Measurements from ENCODE around the gene OR10AD1. TPM values are rescaled to one million over a fixed set of nuclear protein-coding genes. Genes with fewer than 3 reads are reported as not detected.
"Not testable (repeated sequence)": the region's sequence is repeated elsewhere in the genome, so short reads cannot be mapped to it uniquely, and the experiment has no call there.

OR10AD1 gene
- total and polyA plus RNA-seq, 2 donors (not counting 1 experiment from before 2014, with no cell fraction given): not detected

- Histone ChIP-seq H4K20me1 (ENCODE audit: control insufficient read depth, extremely low read depth, insufficient read depth, low read length) (no peaks in the 10 kb centered on the region), H3K4me1 (ENCODE audit: control insufficient read depth, extremely low read depth, insufficient read depth, low read length) (peaks cover 2% of the 10 kb centered on the region), H3K4me2 (ENCODE audit: extremely low read depth, insufficient read depth, low read length) (peak overlapping the region; percentile 98), H3K79me2 (ENCODE audit: control insufficient read depth, insufficient read depth, low read length) (peaks cover 11% of the 10 kb centered on the region), H3K27ac (ENCODE audit: insufficient read depth, low read length) (peak overlapping the region; percentile 32), H3K9ac (ENCODE audit: insufficient read depth, low read length) (peak overlapping the region; percentile 52), H3K36me3 (ENCODE audit: control insufficient read depth, insufficient read depth, low read length) (no peaks in the 10 kb centered on the region), H2AFZ (ENCODE audit: low read length) (peak overlapping the region; percentile 42), H3K9me3 (ENCODE audit: control insufficient read depth, insufficient read depth, low read depth, low read length) (no peaks in the 10 kb centered on the region), H3K27me3 (ENCODE audit: control insufficient read depth, insufficient read depth, low read length) (no peaks in the 10 kb centered on the region), H3K4me3 (replicated peaks in 1 of 4; ENCODE audit: control extremely low read depth in 1 of 4, insufficient read depth in 1 of 4, low read depth in 3 of 4, low read length in 4 of 4) (peak overlapping the region; percentile 58 to 100 (median 84))
- no peak for DNase-seq (ENCODE audit: low read depth in 2 of 2)
- no peak for TF ChIP-seq EZH2 (IDR thresholded peaks at IDR 0.05; ENCODE audit: low read length, missing control alignments)
- TF ChIP-seq, protein P1, sequence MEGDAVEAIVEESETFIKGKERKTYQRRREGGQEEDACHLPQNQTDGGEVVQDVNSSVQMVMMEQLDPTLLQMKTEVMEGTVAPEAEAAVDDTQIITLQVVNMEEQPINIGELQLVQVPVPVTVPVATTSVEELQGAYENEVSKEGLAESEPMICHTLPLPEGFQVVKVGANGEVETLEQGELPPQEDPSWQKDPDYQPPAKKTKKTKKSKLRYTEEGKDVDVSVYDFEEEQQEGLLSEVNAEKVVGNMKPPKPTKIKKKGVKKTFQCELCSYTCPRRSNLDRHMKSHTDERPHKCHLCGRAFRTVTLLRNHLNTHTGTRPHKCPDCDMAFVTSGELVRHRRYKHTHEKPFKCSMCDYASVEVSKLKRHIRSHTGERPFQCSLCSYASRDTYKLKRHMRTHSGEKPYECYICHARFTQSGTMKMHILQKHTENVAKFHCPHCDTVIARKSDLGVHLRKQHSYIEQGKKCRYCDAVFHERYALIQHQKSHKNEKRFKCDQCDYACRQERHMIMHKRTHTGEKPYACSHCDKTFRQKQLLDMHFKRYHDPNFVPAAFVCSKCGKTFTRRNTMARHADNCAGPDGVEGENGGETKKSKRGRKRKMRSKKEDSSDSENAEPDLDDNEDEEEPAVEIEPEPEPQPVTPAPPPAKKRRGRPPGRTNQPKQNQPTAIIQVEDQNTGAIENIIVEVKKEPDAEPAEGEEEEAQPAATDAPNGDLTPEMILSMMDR (conservative IDR thresholded peaks at IDR 0.05 in 1 of 2, IDR thresholded peaks at IDR 0.05 in 1 of 2; ENCODE audit: low read depth in 1 of 2, low read length in 2 of 2): no peak
Observed at GRCh38 chr12:48156652-48157017, 46.5 kb downstream of the OR10AD1 start.

DNA sequence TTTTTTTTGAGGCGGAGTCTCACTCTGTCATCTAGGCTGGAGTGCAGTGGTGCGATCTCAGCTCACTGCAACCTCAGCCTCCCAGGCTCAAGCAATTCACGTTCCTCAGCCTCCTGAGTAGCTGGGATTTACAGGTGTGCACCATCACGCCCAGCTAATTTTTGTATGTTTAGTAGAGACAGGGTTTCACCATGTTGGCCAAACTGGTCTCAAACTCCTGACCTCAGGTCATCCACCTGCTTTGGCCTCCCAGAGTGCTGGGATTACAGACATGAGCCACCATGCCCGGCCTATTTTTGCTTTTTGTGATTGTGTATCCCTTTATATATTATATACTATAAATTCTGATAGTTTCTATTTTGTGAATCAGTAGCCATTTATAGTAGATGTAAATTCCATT lies 47.3 kb downstream of the OR10AD1 start:
- H3K36me3 ChIP-seq (ENCODE audit: control insufficient read depth, insufficient read depth, low read length); H3K4me2 ChIP-seq (ENCODE audit: extremely low read depth, insufficient read depth, low read length): not testable (repeated sequence)

More for the DNA sequence above, 47.3 kb downstream of the OR10AD1 start:
- DNase-seq (ENCODE audit: low read depth in 2 of 2); H3K9me3 ChIP-seq (ENCODE audit: control insufficient read depth, insufficient read depth, low read depth, low read length); H2AFZ ChIP-seq (ENCODE audit: low read length); H4K20me1 ChIP-seq (ENCODE audit: control insufficient read depth, extremely low read depth, insufficient read depth, low read length); H3K27me3 ChIP-seq (ENCODE audit: control insufficient read depth, insufficient read depth, low read length); H3K4me1 ChIP-seq (ENCODE audit: control insufficient read depth, extremely low read depth, insufficient read depth, low read length); H3K9ac ChIP-seq (ENCODE audit: insufficient read depth, low read length); H3K4me3 ChIP-seq (replicated peaks in 1 of 4; ENCODE audit: control extremely low read depth in 1 of 4, insufficient read depth in 1 of 4, low read depth in 3 of 4, low read length in 4 of 4); H3K27ac ChIP-seq (ENCODE audit: insufficient read depth, low read length): not testable (repeated sequence)
- peaks cover 11% of the 10 kb centered on the region for H3K79me2 ChIP-seq (ENCODE audit: control insufficient read depth, insufficient read depth, low read length)

Other genes with a start within 250 kb of the OR10AD1 start
- 56.5 and 91.7 TPM in 2 replicates for gene TMEM106C, start 239.7 kb downstream of the OR10AD1 start, total RNA-seq
- gene TMEM106C, start 239.7 kb downstream of the OR10AD1 start, polyA plus RNA-seq: 85.0 and 166 TPM in 2 replicates
- gene COL2A1, start 198.8 kb downstream of the OR10AD1 start, total RNA-seq: not detected in 2 replicates
- not detected in 2 replicates for gene COL2A1, start 198.8 kb downstream of the OR10AD1 start, polyA plus RNA-seq
- 12.8 and 14.7 TPM in 2 replicates for gene SENP1, start 97.2 kb downstream of the OR10AD1 start, total RNA-seq
- 17.9 and 19.1 TPM in 2 replicates for gene SENP1, start 97.2 kb downstream of the OR10AD1 start, polyA plus RNA-seq
- gene PFKM, start 83.9 kb downstream of the OR10AD1 start, total RNA-seq: 87.1 and 98.9 TPM in 2 replicates
- gene PFKM, start 83.9 kb downstream of the OR10AD1 start, polyA plus RNA-seq: 87.6 and 88.4 TPM in 2 replicates
- gene ASB8, start 45.8 kb downstream of the OR10AD1 start, total RNA-seq: 13.1 and 23.8 TPM in 2 replicates
- 32.8 and 35.0 TPM in 2 replicates for gene ASB8, start 45.8 kb downstream of the OR10AD1 start, polyA plus RNA-seq
- gene CCDC184, start 19.6 kb downstream of the OR10AD1 start, total RNA-seq: under 0.01 and 0.17 TPM in 2 replicates
- 0.28 and 0.30 TPM in 2 replicates for gene CCDC184, start 19.6 kb downstream of the OR10AD1 start, polyA plus RNA-seq
- gene ZNF641, start 147.6 kb upstream of the OR10AD1 start, total RNA-seq: 8.1 and 8.5 TPM in 2 replicates
- gene ZNF641, start 147.6 kb upstream of the OR10AD1 start, polyA plus RNA-seq: 3.2 and 4.2 TPM in 2 replicates

Data from fibroblast of lung (primary cell).